Spleen (tissue), 7 donors: ENCODE measurements around the gene ANAPC5.

Experiments
- CTCF ChIP-seq, 11 experiments: fragments of 200-600 bp in 7 of 11; fragments of 450-650 bp in 4 of 11; sonication (generic) in 4 of 11; IDR thresholded peaks in 8 of 11; conservative IDR thresholded peaks in 3 of 11; 1 replicate in 7 of 11; 2 replicates in 4 of 11; pipeline versions ENCODE4 v1.4.0 to v1.8.0; 2016 to 2021; ENCODE audit warnings: antibody characterized with exemption in 11 of 11, inconsistent platforms in 4 of 11, mild to moderate bottlenecking in 1 of 11
- POLR2AphosphoS5 ChIP-seq, 3 donors: sonication (generic); formaldehyde crosslinking; IDR thresholded peaks; one replicate each; pipeline ENCODE4 v1.5.1; 2017; ENCODE audit warnings: antibody characterized with exemption in 3 of 3
- donor health status: DM: no; HTN: no; CAD: no; lungs with moderate emphysema.
- donor health status: DM: no; HTN: no; CAD: no.
- donor health status: DM: no; HTN: no; CAD: no.

DNA sequence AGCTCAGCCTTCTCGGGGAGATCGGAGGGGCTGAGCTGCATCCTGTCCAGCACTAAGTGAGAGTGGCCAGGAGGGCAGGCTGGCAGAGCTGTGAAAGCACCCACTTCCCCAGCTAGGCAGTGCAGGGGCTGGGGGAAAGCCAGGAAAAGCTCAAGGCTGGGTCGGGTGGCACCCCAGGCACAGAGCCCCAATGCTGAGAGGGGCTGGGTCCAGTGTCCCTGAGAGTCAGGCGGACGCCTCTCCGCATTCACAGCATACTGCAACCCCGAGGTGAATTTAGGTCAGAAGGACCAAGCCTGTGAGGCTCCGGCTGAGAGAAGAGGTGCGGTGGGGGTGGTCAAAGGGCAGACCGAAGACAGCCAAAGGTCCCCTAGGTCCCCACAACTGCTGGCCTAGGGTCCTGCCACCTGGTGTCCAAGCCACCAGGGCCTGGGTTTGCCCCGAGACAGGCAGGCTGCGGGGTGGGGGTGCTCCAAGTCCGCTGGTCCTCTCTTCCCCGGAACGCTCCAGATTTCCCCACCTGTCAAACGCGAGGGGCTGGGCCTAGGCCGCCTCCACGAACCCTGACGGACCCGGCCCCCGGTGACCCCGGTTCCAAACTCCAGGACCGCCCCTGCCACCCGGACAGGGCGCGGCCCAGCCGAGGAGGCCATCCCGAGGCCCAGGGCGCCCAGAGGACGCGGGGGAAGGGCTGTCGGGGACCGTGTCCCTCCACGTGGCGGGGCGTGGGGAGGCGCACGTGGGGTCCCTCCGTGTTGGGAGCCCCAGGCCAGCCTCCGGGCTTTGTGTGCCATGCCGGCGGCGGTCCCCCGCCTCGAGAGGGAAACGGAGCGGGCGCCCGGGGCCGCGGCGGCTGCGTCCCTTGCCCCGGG lies 56.2 kb downstream of the ANAPC5 start:
- TF ChIP-seq CTCF (IDR thresholded peaks at IDR 0.05 in 8 of 11, conservative IDR thresholded peaks at IDR 0.05 in 3 of 11) (peak in 1 of 11 experiments; percentile 17), POLR2AphosphoS5 (IDR thresholded peaks at IDR 0.05) (peak in 1 of 3 donors; percentile 33)
